Measurements from ENCODE around the gene KATNAL2.

Gene KATNAL2

GRCh38 chr18:46917108-46917802, at the start of gene KATNAL2, which contains the start of gene PIAS2:
TSS of gene KATNAL2 (plus strand) at chr18:46917602. CDS start at chr18:46946873, 29,271 bp downstream.
TSS of gene PIAS2 (minus strand) at chr18:46917507. CDS start at chr18:46917345, 162 bp downstream.
- Mint-ChIP-seq H3K9me3 (no peaks in the 10 kb centered on the region), H3K27ac (peak within 1 kb of the TSS; percentile 58), H3K4me1 (peaks cover 46% of the 10 kb centered on the region), H3K4me3 (peak within 1 kb of the TSS; percentile 88), H3K27me3 (no peaks in the 10 kb centered on the region), H3K36me3 (no peaks in the 10 kb centered on the region)
- ATAC-seq: peak; percentile 94

- no peak for ATAC-seq
Measured at GRCh38 chr18:46868169-46868921, 49.1 kb upstream of the KATNAL2 start.

GRCh38 chr18:46877329-46877987, 39.9 kb upstream of the KATNAL2 start:
- Mint-ChIP-seq H3K27me3 (no peaks in the 10 kb centered on the region), H3K27ac (peak overlapping the region; percentile 51), H3K4me3 (no peak overlapping the region), H3K9me3 (peaks cover 16% of the 10 kb centered on the region), H3K4me1 (peaks cover 16% of the 10 kb centered on the region), H3K36me3 (peaks cover 75% of the 10 kb centered on the region)
- ATAC-seq: no peak

More at GRCh38 chr18:46868169-46868921, 49.1 kb upstream of the KATNAL2 start:
- H3K4me1 Mint-ChIP-seq: peaks cover 20% of the 10 kb centered on the region
- peaks cover 70% of the 10 kb centered on the region for H3K36me3 Mint-ChIP-seq
- H3K9me3 Mint-ChIP-seq: peaks cover 27% of the 10 kb centered on the region
- no peak overlapping the region for H3K4me3 Mint-ChIP-seq
- H3K27ac Mint-ChIP-seq: no peak overlapping the region
- H3K27me3 Mint-ChIP-seq: no peaks in the 10 kb centered on the region

GRCh38 chr18:46883180-46883579, 34.2 kb upstream of the KATNAL2 start:
- H3K4me1 Mint-ChIP-seq: peaks cover 10% of the 10 kb centered on the region
- no peak overlapping the region for H3K4me3 Mint-ChIP-seq
- H3K36me3 Mint-ChIP-seq: peaks cover 47% of the 10 kb centered on the region
- H3K27ac Mint-ChIP-seq: no peak overlapping the region
- no peaks in the 10 kb centered on the region for H3K27me3 Mint-ChIP-seq
- no peak for ATAC-seq
- H3K9me3 Mint-ChIP-seq: peaks cover 7% of the 10 kb centered on the region

- H3K4me1 Mint-ChIP-seq: peaks cover 19% of the 10 kb centered on the region
- H3K36me3 Mint-ChIP-seq: peaks cover 39% of the 10 kb centered on the region
- no peaks in the 10 kb centered on the region for H3K27me3 Mint-ChIP-seq
- no peak for ATAC-seq
- peaks cover 6% of the 10 kb centered on the region for H3K9me3 Mint-ChIP-seq
- no peak overlapping the region for H3K27ac Mint-ChIP-seq
- no peak overlapping the region for H3K4me3 Mint-ChIP-seq
Measured at GRCh38 chr18:46886893-46887292, 30.5 kb upstream of the KATNAL2 start.

- ATAC-seq: no peak
- peaks cover 6% of the 10 kb centered on the region for H3K9me3 Mint-ChIP-seq
- peaks cover 42% of the 10 kb centered on the region for H3K36me3 Mint-ChIP-seq
- H3K4me3 Mint-ChIP-seq: no peak overlapping the region
- H3K27me3 Mint-ChIP-seq: no peaks in the 10 kb centered on the region
- H3K27ac Mint-ChIP-seq: no peak overlapping the region
- peaks cover 32% of the 10 kb centered on the region for H3K4me1 Mint-ChIP-seq
Measured at GRCh38 chr18:46888965-46889364, 28.4 kb upstream of the KATNAL2 start.

GRCh38 chr18:46891742-46892214, 25.6 kb upstream of the KATNAL2 start:
- H3K27me3 Mint-ChIP-seq: no peaks in the 10 kb centered on the region
- peak; percentile 94 for ATAC-seq
- H3K9me3 Mint-ChIP-seq: peaks cover 6% of the 10 kb centered on the region
- peaks cover 51% of the 10 kb centered on the region for H3K36me3 Mint-ChIP-seq
- H3K27ac Mint-ChIP-seq: peak overlapping the region; percentile 55
- H3K4me1 Mint-ChIP-seq: peaks cover 48% of the 10 kb centered on the region
- no peak overlapping the region for H3K4me3 Mint-ChIP-seq

- peak overlapping the region; percentile 19 for H3K27ac Mint-ChIP-seq
- ATAC-seq: no peak
- peaks cover 48% of the 10 kb centered on the region for H3K4me1 Mint-ChIP-seq
Measured at GRCh38 chr18:46892842-46893241, 24.6 kb upstream of the KATNAL2 start.

GRCh38 chr18:46893360-46893759, 24.0 kb upstream of the KATNAL2 start:
- no peak for ATAC-seq
- Mint-ChIP-seq H3K27me3 (no peaks in the 10 kb centered on the region), H3K36me3 (peaks cover 37% of the 10 kb centered on the region), H3K27ac (no peak overlapping the region), H3K4me1 (peaks cover 48% of the 10 kb centered on the region), H3K9me3 (peaks cover 6% of the 10 kb centered on the region), H3K4me3 (no peak overlapping the region)

More at GRCh38 chr18:46892842-46893241, 24.6 kb upstream of the KATNAL2 start:
- Mint-ChIP-seq H3K36me3 (peaks cover 42% of the 10 kb centered on the region), H3K9me3 (peaks cover 6% of the 10 kb centered on the region), H3K27me3 (no peaks in the 10 kb centered on the region), H3K4me3 (no peak overlapping the region)

- Mint-ChIP-seq H3K9me3 (peaks cover 1% of the 10 kb centered on the region), H3K27me3 (no peaks in the 10 kb centered on the region), H3K36me3 (peaks cover 29% of the 10 kb centered on the region), H3K27ac (no peak overlapping the region), H3K4me3 (no peak overlapping the region), H3K4me1 (peaks cover 48% of the 10 kb centered on the region)
- no peak for ATAC-seq
Measured at GRCh38 chr18:46894124-46894523, 23.3 kb upstream of the KATNAL2 start.

GRCh38 chr18:46899274-46899948, 18.0 kb upstream of the KATNAL2 start:
- H3K27ac Mint-ChIP-seq: peak overlapping the region; percentile 67
- ATAC-seq: no peak

GRCh38 chr18:46903406-46903805, 14.0 kb upstream of the KATNAL2 start:
- Mint-ChIP-seq H3K36me3 (peaks cover 54% of the 10 kb centered on the region), H3K4me1 (peaks cover 35% of the 10 kb centered on the region), H3K27me3 (no peaks in the 10 kb centered on the region), H3K9me3 (peaks cover 6% of the 10 kb centered on the region), H3K4me3 (no peak overlapping the region), H3K27ac (no peak overlapping the region)
- no peak for ATAC-seq

More at GRCh38 chr18:46899274-46899948, 18.0 kb upstream of the KATNAL2 start:
- Mint-ChIP-seq H3K27me3 (no peaks in the 10 kb centered on the region), H3K9me3 (no peaks in the 10 kb centered on the region), H3K4me1 (peaks cover 33% of the 10 kb centered on the region), H3K36me3 (peaks cover 39% of the 10 kb centered on the region), H3K4me3 (no peak overlapping the region)

- Mint-ChIP-seq H3K4me3 (no peak overlapping the region), H3K27me3 (no peaks in the 10 kb centered on the region), H3K27ac (no peak overlapping the region), H3K36me3 (peaks cover 25% of the 10 kb centered on the region), H3K4me1 (peaks cover 38% of the 10 kb centered on the region), H3K9me3 (peaks cover 6% of the 10 kb centered on the region)
- ATAC-seq: no peak
Measured at GRCh38 chr18:46909497-46909896, 7.9 kb upstream of the KATNAL2 start.

GRCh38 chr18:46910856-46911255, 6.5 kb upstream of the KATNAL2 start:
- H3K27me3 Mint-ChIP-seq: no peaks in the 10 kb centered on the region
- ATAC-seq: no peak
- peaks cover 41% of the 10 kb centered on the region for H3K4me1 Mint-ChIP-seq
- H3K4me3 Mint-ChIP-seq: no peak overlapping the region
- peaks cover 16% of the 10 kb centered on the region for H3K36me3 Mint-ChIP-seq
- H3K9me3 Mint-ChIP-seq: peaks cover 3% of the 10 kb centered on the region
- no peak overlapping the region for H3K27ac Mint-ChIP-seq
